ENCODE results near the gene FBN2.

DNA sequence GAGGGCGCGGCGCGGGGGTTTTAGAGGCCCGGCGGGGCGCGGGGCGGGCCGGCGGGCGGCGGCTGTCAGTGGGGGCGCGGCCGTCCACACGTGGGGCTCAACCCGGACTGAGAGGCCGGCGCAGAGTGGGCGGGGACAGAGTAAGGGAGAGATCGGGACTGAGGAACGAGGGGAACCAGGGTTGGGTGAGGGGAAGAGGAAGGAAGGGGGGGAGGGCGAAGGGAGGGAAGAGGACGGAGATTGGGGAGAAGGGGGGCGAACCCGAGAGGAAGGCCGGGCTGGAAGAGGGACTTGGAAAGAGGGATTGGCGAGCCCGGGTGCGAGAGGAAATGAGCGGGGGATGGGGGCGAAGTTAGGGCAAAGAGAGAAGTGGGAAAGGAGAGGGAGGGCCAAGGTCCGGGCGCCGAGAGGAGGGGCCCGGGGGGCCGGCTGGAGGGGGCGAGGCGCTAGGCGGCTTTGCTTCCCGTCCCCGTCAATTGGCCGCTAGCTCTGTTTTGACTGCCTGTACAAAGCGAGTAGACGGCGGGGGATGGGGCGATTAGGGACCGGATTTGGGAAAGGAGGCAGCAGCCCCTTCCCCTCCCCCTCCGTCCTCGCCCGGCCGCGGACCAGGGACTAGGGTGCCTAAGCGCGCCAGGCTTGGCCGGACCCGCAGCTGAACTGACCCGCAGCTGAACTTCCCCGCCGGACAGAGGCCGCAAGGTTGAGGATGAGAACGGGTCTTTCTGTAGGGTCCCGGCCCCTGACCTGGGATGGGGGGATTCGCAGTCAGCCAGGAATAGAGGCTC lies 399 bp upstream of the FBN2 start:
- TF ChIP-seq, protein P1, sequence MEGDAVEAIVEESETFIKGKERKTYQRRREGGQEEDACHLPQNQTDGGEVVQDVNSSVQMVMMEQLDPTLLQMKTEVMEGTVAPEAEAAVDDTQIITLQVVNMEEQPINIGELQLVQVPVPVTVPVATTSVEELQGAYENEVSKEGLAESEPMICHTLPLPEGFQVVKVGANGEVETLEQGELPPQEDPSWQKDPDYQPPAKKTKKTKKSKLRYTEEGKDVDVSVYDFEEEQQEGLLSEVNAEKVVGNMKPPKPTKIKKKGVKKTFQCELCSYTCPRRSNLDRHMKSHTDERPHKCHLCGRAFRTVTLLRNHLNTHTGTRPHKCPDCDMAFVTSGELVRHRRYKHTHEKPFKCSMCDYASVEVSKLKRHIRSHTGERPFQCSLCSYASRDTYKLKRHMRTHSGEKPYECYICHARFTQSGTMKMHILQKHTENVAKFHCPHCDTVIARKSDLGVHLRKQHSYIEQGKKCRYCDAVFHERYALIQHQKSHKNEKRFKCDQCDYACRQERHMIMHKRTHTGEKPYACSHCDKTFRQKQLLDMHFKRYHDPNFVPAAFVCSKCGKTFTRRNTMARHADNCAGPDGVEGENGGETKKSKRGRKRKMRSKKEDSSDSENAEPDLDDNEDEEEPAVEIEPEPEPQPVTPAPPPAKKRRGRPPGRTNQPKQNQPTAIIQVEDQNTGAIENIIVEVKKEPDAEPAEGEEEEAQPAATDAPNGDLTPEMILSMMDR (IDR thresholded peaks at IDR 0.05), result no peak
- TF ChIP-seq POLR2AphosphoS5 (IDR thresholded peaks at IDR 0.05), result no peak
- no peak for TF ChIP-seq POLR2A (IDR thresholded peaks at IDR 0.05)
- no peak for TF ChIP-seq EP300 (IDR thresholded peaks at IDR 0.05)
